HUDEP-2 (cell line): ENCODE data around the gene NRXN2.

ENCODE experiments used
- DNase-seq, 76 experiments: peaks; one replicate each; lab custom pipeline; 2025; ENCODE audit not compliant: unreplicated experiment in 76 of 76; lab: John Stamatoyannopoulos, UW

NRXN2 gene

DNA sequence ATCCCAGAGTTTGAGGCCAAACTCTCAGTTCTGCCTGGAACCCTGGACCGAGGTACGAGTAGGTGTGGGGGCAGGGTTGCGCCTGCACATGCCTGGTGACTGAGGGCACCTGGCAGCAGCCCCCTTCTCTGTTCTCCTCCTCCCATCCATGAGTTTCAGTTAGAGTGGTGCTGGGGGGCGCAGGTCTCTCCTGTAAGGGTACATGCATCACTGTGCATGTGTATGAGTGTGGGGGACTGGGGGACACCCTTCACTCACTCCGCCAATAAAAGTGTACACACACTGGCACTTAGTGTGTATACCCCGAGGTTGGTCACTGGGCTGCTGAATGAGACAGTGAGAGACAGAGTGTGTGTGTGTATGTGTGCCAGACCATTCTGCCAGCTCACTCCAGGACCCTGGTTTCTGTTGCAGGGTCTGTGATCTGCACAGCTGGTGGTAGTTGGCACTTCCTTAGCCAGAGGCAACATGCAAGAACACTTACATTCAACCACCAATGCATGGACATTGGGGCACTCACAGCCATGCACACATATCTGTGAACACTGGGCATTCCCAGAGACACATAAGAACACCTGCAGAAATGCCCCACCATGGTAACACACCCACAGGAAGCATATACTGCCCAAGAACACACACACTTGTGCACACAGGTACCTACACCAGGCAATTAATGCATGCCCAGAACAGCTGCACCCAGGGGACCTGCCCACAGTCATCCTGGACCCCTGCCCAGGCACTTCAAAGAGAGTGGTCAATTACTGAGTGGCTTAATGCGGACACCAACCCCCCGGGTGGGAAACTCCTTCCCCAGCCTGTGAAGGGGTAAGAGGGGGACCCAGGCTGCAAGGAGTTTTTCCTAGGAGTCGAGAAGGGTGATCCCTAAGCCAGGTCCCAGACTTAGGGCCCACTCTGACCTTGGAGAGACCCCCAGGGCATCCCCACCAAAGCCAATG, 1.2 kb upstream of the NRXN2 start:
- no peak for DNase-seq

DNA sequence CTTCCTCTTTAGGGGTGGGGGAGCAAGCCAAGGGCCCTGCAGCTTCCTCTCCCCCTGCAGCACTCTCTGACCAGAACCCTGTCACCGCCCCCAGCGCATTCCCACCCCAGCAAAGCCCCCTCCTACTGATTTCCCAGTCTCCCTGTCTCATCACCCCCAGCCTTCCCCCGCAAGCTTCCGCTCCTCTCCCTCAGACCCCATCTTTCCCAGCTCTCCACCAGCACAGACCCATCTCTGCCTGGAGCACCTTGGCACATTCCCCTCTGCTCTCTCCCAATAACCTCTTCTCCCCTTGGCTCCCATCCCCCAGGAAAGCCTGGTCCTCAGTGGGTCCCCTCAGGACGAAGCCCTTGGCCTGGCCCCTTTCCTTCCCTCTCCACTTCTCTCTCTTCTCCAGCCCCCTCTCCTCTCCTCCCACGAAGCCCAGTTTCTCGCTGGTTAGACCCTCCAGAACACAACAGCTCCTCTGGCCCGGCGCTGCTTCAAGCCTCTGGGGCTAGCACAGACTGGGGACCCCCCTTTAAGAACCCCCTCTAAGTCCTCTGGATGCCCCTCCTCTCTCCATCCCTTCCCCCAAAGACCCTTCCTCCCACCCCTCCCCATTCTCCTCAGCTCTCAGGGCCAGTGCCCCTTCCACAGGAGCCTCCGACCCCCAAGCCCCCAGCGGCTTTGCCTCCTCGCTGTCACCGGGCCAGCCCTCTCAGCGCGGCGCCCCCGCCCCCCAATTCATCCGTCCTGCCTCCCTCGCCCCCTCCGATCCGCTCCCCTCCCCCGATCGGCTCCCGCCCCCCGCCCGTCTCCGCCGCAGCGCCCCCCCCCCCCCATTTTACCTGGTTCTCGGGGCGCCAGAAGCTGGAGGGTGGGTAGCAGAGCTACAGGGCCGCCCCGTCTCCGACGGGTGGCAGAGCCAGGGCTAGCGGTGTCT, 594 bp downstream of the NRXN2 start:
- no peak for DNase-seq

DNA sequence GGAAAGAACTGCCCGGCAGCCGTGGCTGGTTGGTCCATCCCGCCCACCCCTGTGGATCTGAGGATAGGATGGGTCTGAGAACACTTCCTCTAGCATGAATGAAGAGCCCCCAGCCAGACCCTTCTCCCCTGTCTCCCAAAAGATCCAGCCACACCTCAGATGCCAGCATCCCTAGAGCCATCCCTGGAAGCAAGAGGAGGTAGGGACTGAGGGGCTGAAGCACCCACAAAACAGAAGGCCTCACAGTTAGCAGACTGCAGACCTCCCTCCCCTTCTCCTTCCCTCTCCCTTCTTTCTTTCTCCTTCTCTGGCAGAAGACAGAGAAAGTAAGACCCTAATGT, 1.7 kb downstream of the NRXN2 start:
- no peak for DNase-seq

DNA sequence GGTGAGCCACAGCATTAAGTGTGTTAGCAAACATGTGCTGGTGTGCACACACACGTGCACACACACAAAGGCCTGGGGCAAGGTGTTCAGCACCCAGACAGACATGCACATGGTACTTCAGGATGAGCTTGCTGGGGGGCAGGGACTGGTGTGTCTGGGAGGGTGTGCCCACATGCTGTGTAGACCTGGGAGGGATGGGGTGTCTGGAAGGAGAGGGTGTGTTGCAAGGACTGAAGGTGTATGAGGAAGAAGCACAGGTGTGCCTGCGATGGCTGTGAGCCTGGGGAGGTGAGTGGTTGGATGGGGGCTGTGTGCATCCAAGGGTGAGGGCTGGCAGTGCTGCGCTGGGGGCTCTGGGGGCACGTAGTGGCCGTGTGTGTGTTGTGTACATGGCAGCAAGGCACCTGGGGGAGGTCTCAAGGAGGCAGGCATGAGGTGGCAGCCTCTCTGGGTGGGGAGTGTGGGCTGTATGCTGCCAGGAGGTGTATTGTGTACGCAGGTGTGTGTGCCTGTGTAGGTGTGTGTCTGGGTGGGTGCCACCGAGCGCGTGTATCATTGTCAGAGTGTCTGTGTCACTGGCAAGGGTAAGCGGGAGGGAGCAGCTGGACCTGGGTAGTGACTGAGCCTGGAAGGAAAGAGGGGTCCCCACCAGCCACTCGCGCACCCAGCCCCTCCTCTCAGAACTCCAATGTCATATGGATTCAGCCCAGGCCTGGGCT, 2.2 kb downstream of the NRXN2 start:
- no peak for DNase-seq

DNA sequence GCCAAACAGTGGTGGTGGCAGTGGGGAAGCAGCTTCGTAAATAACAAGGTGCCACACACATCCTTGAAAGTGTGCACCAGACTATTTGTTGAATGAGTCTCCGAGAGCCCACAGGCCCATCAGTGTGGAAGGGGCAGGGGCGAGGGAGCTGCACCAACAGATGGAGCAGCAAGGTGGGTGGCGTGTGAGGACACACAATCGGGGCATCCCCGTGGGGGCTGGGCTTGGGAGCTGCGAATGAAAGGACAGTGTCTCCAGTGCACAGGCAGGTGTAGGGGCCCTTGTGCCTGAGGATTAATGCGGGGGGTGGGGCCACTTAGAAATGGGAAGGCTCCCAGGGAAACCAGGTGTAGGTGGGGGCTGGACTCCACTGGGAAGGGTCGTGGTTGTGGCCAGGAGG, 2.8 kb downstream of the NRXN2 start:
- DNase-seq: no peak

DNA sequence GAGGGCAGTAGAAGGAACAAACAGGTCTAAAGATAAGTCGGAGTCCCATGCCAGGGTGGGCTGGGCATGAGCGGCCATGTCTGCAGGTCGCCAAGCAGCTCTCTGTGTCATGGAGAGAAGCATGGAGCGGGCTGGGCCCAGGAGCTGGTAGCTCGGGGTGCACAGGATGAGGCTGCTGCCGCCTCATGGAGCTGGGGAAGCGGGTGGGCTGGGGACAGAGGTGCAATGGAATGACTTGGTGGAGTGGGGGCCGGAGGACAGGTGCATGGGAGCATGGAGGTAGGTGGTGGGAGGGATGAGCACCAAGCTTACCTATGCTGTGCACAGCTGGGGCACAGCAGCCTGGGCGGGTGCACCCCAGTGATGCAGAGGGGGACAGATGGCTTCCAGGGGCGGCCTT, 3.6 kb downstream of the NRXN2 start:
- DNase-seq: no peak

DNA sequence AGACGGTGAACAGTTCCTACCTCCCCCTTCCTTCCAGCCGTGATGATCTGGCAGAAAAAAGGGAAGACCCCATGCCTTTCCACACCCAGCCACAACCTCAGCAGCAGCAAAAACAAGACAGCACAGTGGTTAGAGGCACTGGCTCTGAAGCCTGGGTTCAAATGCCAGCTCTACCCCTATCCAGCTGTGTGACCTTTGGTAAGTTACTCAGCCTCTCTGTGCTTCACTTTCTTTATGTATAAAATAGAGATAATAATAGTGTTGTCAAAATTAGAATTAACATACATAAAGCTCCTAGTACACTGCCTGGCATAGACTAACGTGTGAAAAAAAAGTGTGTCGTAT, 4.2 kb downstream of the NRXN2 start:
- DNase-seq: no peak

DNA sequence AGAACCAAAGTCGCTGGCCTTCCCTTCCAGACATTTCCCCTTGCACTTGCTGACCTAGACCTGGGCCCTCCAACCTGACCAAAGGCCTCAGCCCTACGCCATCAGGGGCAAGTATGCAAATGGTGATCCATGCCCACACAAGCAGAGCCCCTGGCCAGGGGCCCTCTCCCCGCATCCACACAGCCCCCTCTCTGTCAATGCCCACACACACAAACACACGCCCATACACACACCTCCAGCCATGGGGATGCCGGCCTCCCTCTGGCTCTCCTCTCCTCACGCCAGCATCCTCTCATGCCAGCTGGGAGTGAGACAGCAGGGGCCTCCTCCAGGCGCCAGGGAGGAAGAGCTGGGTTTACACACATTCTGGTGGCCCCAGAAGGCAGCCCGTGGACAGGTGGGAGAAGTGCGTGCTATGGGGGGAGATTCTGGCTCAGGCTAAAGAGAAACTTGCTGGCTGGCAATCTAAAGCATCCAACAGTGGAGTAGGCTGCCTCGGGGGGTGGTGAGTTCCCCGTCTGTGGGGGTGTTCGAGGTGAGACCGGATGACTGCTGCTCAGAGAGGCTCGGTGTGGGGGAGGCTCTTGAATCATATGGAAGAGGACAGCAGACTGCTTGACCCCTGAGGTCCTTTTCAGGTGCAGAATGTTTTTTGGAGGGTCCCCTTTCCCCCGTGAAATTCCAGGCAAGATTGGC, 4.8 kb downstream of the NRXN2 start:
- DNase-seq: no peak

DNA sequence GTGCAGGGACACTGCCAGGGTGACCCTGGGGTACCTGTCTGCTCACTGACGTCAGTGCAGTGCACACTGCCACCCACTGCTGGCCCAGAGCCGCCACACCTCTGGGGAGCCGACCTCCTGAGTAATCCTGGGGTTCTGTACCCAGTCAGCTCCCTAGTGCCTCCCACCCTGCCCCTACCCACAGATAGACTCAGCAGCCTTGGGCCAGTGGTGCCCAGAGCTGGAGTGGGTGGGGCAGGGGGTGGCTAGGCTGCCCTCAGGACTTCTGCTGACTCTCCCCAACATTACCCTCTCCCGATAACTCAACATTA, 5.8 kb downstream of the NRXN2 start:
- DNase-seq: no peak

DNA sequence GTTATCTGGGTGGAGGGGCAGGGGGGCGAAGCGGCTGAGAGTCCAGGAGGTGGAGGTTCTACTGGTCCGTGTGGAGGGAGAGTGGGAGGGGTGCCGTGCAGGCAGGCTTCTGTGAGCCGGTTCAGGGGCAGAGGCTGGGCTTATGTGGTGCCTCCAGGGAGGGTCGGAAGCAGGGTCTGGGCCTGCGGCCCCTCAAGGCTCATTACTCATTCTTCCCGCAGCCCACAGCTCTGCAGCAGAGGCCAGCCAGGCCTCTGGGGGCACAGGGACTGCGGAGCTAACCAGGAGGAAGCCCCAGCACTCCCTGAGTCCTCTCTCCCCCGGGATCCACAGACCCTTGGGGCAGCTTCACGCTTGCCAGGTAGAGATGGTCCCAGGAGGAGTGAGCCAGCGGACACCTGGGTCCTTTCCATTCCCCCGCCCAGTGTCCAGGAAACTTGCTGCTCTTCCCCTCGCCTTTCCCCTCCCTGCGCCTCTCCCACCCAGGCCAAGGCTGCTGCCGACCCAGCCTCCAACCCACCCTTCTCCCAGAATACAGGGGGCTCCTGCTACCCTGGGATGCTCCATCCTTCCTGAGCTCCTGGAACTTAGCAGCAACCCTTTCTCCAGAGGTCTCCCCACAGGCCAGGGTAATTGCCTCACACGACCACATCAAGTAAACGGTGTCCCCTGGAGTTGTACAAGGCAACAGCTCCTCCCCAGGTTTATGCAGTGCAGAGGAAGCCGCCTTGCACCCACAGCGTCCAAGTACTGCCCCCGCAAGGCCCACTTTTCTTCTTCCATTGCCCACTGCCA, 6.3 kb downstream of the NRXN2 start:
- DNase-seq: no peak

DNA sequence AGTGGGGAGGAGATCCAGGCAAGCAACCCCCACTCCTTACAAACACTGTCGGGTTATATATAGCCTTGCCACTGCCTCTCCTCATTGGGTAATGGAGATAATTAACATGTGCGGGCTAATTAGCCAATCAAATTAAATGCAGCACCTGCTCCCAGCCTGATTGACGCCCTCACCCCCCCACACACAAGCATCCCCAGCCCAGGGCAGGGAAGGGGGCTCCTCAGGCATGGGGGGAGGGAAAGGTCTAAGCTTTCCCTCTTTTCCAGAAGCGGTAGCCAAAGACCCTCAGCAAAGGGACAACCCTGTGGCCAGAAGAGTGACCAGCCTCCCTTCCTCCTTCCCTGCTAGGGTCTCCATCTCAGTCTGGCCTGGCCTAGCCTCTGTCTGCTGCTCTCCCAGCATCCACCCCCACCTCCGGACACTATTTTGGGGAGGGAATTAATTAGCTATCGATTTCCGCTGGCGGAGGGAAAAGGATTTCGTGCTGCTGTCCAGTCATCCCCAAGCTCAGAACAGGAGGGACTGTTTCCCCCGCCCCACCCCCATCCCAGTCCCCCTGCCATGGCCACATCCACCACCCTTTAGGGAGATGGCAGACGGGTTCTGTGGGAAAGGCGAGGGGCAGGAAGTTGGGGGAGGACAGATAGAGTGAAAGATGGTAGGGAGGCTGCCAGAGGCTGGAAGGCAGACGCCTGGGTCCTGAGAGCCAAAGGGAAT, 7.1 kb downstream of the NRXN2 start:
- no peak for DNase-seq

DNA sequence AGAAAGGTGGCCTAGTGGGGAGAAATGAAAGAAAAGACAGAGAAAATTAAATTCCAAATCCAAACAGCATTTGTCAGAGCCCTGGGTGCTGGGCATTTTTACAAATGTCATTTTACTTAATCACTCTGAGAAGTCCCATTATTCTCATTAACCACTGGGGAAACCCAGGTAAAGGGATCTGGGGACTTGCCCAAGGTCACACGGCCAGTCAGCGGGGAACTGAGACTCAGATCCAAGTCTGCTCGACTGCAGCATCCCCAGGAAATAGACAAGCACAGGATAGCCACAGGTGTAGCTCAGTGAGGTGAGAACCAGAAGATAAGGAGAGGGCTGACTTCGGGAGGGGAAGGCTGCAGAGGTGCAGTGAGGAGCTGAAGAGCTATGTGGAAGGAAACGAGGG, 7.9 kb downstream of the NRXN2 start:
- DNase-seq: no peak

DNA sequence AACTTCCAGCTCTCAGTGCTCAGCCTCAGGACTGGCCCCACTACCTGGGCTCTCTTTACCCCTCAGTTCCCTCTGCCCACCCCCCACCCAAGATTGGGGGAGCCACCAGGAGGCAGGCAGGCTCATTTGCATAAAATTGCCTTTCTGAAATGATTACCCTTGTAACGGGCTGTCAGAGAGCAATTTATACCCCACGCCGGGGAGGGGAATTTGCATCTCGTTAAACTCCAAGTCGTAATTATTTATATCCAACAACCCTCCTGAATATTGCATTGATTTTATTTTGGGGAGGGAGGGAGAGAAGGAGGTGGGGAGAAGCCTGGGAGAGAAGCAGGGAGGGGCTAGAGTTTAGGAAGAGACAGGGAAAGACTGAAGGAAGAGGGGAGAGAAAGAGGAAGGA, 8.3 kb downstream of the NRXN2 start:
- DNase-seq: no peak

DNA sequence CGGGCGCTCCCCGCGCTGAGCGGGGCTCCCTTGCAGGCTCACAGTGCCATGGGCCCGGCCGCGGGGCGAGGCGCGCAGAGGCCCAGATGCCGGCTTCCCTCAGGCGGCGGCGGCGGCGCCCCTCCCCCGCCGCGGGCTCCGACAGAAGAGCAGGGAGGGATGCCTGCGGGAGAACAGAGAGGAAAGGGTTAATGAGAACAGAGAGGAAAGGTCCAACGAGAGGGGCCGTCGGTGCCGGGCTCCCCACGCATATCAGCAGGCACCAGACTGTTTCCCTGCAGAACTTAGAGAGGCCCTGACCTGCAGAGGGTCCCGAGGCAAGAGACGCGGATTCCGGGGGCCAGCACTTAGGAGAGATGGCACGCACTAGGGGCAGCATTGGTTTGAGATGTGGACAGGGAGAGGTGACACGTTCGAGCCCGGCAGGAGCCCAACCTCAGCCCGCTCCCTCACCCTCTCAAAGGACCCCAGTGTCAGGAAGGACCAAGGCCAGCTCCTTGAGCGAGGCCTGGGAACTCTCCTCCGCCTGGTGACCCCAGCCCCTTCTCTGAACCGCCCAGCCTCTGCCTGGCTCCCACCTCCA, 9.1 kb downstream of the NRXN2 start:
- no peak for DNase-seq

DNA sequence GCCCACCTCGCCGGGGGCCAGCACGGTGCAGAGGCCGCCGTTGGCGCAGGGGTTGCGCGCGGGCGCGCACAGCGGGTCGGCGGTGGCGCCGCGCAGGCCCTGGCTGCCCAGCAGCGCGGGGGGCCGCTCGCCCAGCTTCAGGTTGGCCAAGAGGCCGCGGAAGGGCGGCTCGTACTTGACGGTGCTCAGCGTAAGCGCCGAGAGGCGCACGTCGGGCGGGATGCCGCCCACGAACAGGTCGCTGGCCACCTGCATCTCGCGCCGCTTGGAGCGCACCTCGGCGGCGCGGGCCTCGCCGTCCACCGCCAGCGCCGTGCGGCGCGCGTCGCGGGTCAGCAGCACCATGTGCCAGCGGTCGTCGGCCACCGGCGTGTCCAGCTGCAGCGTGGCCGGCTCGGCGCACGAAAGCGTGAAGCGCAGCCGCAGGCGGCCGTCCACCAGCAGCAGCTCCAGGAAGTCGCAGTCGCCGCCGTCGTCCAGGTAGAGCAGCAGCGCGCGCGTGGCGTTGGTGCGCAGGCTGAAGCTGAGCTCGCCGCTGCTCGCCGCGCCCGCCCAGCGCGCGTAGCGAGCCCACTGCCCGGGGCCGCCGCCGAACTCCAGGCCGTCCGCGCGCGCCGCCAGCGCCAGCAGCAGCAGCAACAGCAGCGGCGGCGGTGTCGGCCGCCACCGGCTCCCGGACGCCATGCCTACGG, 9.8 kb downstream of the NRXN2 start:
- no peak for DNase-seq

DNA sequence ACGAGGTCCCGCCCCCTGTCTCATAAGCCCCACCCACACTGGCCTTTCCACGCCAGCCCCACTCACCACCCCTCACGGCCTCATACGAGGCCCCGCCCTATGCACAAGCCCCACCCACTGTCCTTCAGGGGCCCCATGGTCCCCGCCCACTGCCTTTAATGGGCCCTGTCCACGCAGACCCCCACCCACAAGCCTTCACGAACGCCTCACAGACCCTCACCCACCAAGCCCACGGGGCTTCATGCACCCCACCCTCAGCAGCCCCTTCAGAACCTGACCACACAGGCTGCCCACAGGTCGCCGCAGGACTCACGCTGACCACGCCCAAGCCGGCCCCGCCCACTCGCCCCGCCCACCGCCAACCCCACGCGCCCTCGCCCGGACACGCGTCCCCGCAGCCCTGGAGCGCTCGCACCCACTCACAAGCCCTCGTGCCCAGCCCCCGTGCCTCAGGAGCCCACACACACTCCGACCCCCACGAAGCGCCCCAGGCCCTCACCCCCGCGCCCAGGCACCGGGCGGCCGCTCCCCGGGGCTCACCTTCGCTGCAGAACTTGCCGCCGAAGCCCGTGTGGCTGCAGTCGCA, 10.5 kb downstream of the NRXN2 start:
- peak in 1 of 76 experiments; percentile 1 for DNase-seq

DNA sequence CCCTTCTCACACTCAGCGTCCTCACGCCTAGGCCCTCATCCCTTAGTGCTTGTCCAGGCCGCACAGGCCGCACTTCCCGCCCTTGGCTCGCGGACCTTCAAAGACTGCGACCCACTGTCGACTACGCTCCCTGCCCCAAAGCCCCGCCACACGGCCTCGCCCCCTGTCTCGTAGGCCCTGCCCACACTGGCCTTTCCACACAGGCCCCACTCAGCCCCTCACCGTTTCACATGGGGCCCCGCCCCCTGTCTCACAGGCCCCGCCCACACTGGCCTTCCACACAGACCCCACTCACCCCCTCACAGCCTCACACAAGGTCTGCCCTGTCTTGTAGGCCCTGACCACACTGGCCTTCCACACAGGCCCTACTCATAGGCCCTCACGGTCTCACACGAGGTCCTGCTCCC, 11.0 kb downstream of the NRXN2 start:
- DNase-seq: no peak
